ENCODE data around the gene NPTX1.

- no peak for TF ChIP-seq CTCF (IDR thresholded peaks at IDR 0.05; ENCODE audit: low read depth, low read length)
- TF ChIP-seq MYC (IDR thresholded peaks at IDR 0.05; ENCODE audit: low read depth, low read length) = no peak
- TF ChIP-seq POLR2A (IDR thresholded peaks at IDR 0.05; ENCODE audit: extremely low read depth, insufficient read length) = no peak
Observed at GRCh38 chr17:80487511-80487910, 11.1 kb upstream of the NPTX1 start.
